Testis (tissue), 3 donors: Measurements from ENCODE around the gene SERPING1. TPM values are rescaled to one million over a fixed set of nuclear protein-coding genes. Genes with fewer than 3 reads are reported as not detected.
A peak's percentile ranks its signal among the peaks of the same experiment; 100 is the strongest.

Experiments used
- DNase-seq: peaks from one replicate; pipeline ENCODE4 v3.0.0-alpha.2; 2019
- H3K27ac ChIP-seq, 2 donors: fragments of 200-600 bp; sonication (generic); one replicate each; pipeline ENCODE4 v1.5.1; 2019
- H3K27me3 ChIP-seq: fragments of 200-600 bp; sonication (generic); one replicate; pipeline ENCODE4 v1.5.1; 2019
- H3K36me3 ChIP-seq: fragments of 200-600 bp; sonication (generic); one replicate; pipeline ENCODE4 v1.5.1; 2017; ENCODE audit warnings: low read depth; ENCODE audit errors: missing control alignments
- H3K4me1 ChIP-seq: fragments of 200-600 bp; sonication (generic); one replicate; pipeline ENCODE4 v1.5.1; 2019
- H3K4me3 ChIP-seq, 2 donors: fragments of 200-600 bp; sonication (generic); one replicate each; pipeline ENCODE4 v1.5.1; 2017 to 2019
- H3K9me3 ChIP-seq: fragments of 200-600 bp; sonication (generic); one replicate; pipeline ENCODE4 v1.5.1; 2017
- CTCF ChIP-seq, 3 experiments: fragments of 450-650 bp in 2 of 3; fragments of 200-600 bp in 1 of 3; sonication (generic) in 1 of 3; IDR thresholded peaks; one replicate each; pipeline ENCODE4 v1.5.1; 2016 to 2019; ENCODE audit warnings: antibody characterized with exemption in 3 of 3, mild to moderate bottlenecking in 2 of 3, moderate library complexity in 1 of 3
- POLR2A ChIP-seq: fragments of 450-650 bp; IDR thresholded peaks from one replicate; pipeline ENCODE4 v1.6.1; 2017; ENCODE audit warnings: antibody characterized with exemption, mild to moderate bottlenecking, moderate library complexity
- WGBS, 2 donors: methylation state at CpG; one replicate each; pipeline ENCODE4 v1.1.5; 2018; 5-methylcytosine and 5-hydroxymethylcytosine counted together
- intact Hi-C: fragments of 100-400 bp; cut with DNase I; formaldehyde crosslinking; loops from one replicate; pipeline ENCODE4 v1.15.1; 2023; ENCODE audit warnings: low total_unique reads
- polyA plus RNA-seq: library from polyadenylated mRNA; stranded (reverse); fragments of 350-450 nt; fragmentation: Illumina TruSeq; extraction: RNeasy Lipid Tissue Mini Kit (QIAGEN cat#74804); gene quantifications from one replicate; pipeline ENCODE4 v1.2.3, GENCODE V29; 2014; ENCODE audit warnings: low read depth, low replicate concordance; ENCODE audit not compliant: insufficient read depth
- total RNA-seq, 2 donors: library from RNA; depleted of rRNA; stranded (reverse); fragments of >200 nt; gene quantifications; one replicate each; pipeline ENCODE4 v1.2.3, GENCODE V29; 2016

Gene SERPING1
- total and polyA plus RNA-seq, 3 donors from 2014 or later: 53.6 to 273 (median 113) TPM

- TF ChIP-seq CTCF (IDR thresholded peaks at IDR 0.05): no peak
- TF ChIP-seq POLR2A: no peak
- peak; percentile 48 for DNase-seq
- no peaks in the 10 kb centered on the region for H3K36me3 ChIP-seq
- H3K4me1 ChIP-seq: peaks cover 22% of the 10 kb centered on the region
- no peaks in the 10 kb centered on the region for H3K9me3 ChIP-seq
- 29 to 33% methylated on average over 4 of the region's 4 CpGs for WGBS, 2 donors
- peak overlapping the region; percentile 71 to 79 for H3K27ac ChIP-seq
- no peaks in the 10 kb centered on the region for H3K27me3 ChIP-seq
- intact Hi-C loops: loop anchor here (5.0 kb wide), 1 partner anchor 71 kb away; no protein-coding TSS in a partner anchor
- H3K4me3 ChIP-seq: peak overlapping the region; percentile 65 to 85
Observed at GRCh38 chr11:57566005-57566904, 31.2 kb upstream of the SERPING1 start.

DNA sequence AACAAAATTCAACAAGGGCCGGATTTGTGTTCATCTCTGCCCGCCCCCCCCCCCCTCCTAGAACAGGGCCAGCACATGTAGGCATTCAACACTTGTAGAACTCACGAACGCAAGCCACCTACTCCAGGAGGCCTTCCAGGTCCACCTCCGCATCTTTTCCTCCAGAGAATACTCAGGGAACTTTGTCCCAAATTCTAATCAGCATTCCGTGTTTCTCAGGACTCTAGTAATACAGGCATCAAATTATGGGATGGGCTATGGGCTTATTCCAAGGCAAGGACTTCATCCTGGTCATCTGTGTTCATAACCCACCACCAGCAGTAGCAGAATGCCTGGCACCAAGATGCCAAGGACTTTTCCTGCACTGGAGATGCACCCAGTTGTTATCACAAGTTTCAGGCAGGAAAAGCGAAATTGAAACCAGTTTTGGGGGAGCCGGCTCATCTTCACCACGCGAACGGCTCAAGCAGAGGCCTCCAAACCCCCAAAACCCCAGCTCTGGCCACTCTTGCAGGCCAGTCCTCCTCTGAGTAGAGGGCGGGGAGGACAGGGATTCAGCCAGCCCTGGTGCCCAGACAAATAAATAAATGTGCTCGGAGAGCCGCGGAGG lies 30.5 kb upstream of the SERPING1 start:
- Histone ChIP-seq H3K9me3 (no peaks in the 10 kb centered on the region), H3K27me3 (no peaks in the 10 kb centered on the region), H3K4me1 (peaks cover 22% of the 10 kb centered on the region), H3K36me3 (no peaks in the 10 kb centered on the region), H3K27ac (peak overlapping the region; percentile 79 to 90), H3K4me3 (peak overlapping the region; percentile 65 to 85)
- TF ChIP-seq POLR2A: no peak
- no peak for TF ChIP-seq CTCF (IDR thresholded peaks at IDR 0.05)
- DNase-seq: peak; percentile 34
- 2 to 4% methylated on average over 14 of the region's 15 CpGs for WGBS, 2 donors
- intact Hi-C loops: loop anchor here (5.0 kb wide), 1 partner anchor 70 kb away; no protein-coding TSS in a partner anchor

GRCh38 chr11:57567515-57568329 lies 29.8 kb upstream of the SERPING1 start, which contains the start of gene UBE2L6:
TSS of gene UBE2L6 (minus strand) at chr11:57567672. CDS start at chr11:57567611, 61 bp downstream.
- peak within 1 kb of the TSS; percentile 65 to 85 for H3K4me3 ChIP-seq
- H3K27ac ChIP-seq: peak within 1 kb of the TSS; percentile 79 to 90
- intact Hi-C loops: loop anchor here (5.0 kb wide), 1 partner anchor 70 kb away; no protein-coding TSS in a partner anchor
- TF ChIP-seq POLR2A (no peak), CTCF (IDR thresholded peaks at IDR 0.05) (peak in 1 of 3 experiments; percentile 86)
- peaks cover 22% of the 10 kb centered on the region for H3K4me1 ChIP-seq
- WGBS, 2 donors: 0% methylated on average over 11 to 61 of the region's 92 CpGs
- no peaks in the 10 kb centered on the region for H3K27me3 ChIP-seq
- no peaks in the 10 kb centered on the region for H3K9me3 ChIP-seq
- H3K36me3 ChIP-seq: no peaks in the 10 kb centered on the region
- peak; percentile 84 for DNase-seq

GRCh38 chr11:57568330-57568766 lies 29.1 kb upstream of the SERPING1 start:
- no peaks in the 10 kb centered on the region for H3K27me3 ChIP-seq
- peaks cover 22% of the 10 kb centered on the region for H3K4me1 ChIP-seq
- no peaks in the 10 kb centered on the region for H3K9me3 ChIP-seq
- peak overlapping the region; percentile 79 to 90 for H3K27ac ChIP-seq
- WGBS, 2 donors: 17 to 25% methylated on average over 6 of the region's 6 CpGs
- intact Hi-C loops: loop anchor here (5.0 kb wide), 1 partner anchor 69 kb away; no protein-coding TSS in a partner anchor
- DNase-seq: no peak
- no peaks in the 10 kb centered on the region for H3K36me3 ChIP-seq
- TF ChIP-seq POLR2A (no peak), CTCF (IDR thresholded peaks at IDR 0.05) (peak in 2 of 3 experiments; percentile 82 to 90)
- H3K4me3 ChIP-seq: peak overlapping the region; percentile 65 to 85
